Ascending aorta (tissue), 2 donors: ENCODE measurements around the gene SLC46A2. TPM values are rescaled to one million over a fixed set of nuclear protein-coding genes. Genes with fewer than 3 reads are reported as not detected.
A peak's percentile ranks its signal among the peaks of the same experiment; 100 is the strongest.

Source experiments
- DNase-seq, 2 donors: peaks; one replicate each; pipeline ENCODE4 v3.0.0-alpha.2; 2019; ENCODE audit warnings: low spot score in 2 of 2
- H3K27ac ChIP-seq, 2 donors: fragments of 200-600 bp; sonication (generic); one replicate each; pipeline ENCODE4 v1.5.1; 2016 to 2017; ENCODE audit warnings: mild to moderate bottlenecking in 1 of 2
- H3K27me3 ChIP-seq: fragments of 200-600 bp; sonication (generic); one replicate; pipeline ENCODE4 v1.5.1; 2017
- H3K36me3 ChIP-seq, 2 donors: fragments of 200-600 bp; sonication (generic); one replicate each; pipeline ENCODE4 v1.5.1; 2016
- H3K4me1 ChIP-seq, 2 donors: fragments of 200-600 bp; sonication (generic); one replicate each; pipeline ENCODE4 v1.5.1; 2016 to 2017; ENCODE audit warnings: mild to moderate bottlenecking in 1 of 2
- H3K4me3 ChIP-seq, 2 donors: fragments of 200-600 bp; sonication (generic); one replicate each; pipeline ENCODE4 v1.5.1; 2016 to 2017; ENCODE audit warnings: mild to moderate bottlenecking in 1 of 2
- H3K9me3 ChIP-seq, 2 donors: fragments of 200-600 bp; sonication (generic); one replicate each; pipeline ENCODE4 v1.5.1; 2016
- CTCF ChIP-seq, 3 experiments: fragments of 200-600 bp in 2 of 3; fragments of 450-650 bp in 1 of 3; sonication (generic) in 2 of 3; IDR thresholded peaks; one replicate each; pipeline ENCODE4 v1.5.1; 2016 to 2019; ENCODE audit warnings: antibody characterized with exemption in 3 of 3, mild to moderate bottlenecking in 1 of 3, moderate library complexity in 1 of 3
- intact Hi-C: fragments of 100-400 bp; cut with DNase I; formaldehyde crosslinking; loops from one replicate; pipeline ENCODE4 v1.15.1; 2023
- total RNA-seq: library from RNA; depleted of rRNA; stranded (reverse); fragments of >200 nt; gene quantifications from one replicate; pipeline ENCODE4 v1.1.0, GENCODE V29; 2016

SLC46A2 gene
- total RNA-seq, 1 donor from 2014 or later = not detected

GRCh38 chr9:112846528-112847488 lies 43.9 kb downstream of the SLC46A2 start:
- Histone ChIP-seq H3K9me3 (no peaks in the 10 kb centered on the region), H3K4me3 (no peak overlapping the region), H3K27ac (no peak overlapping the region), H3K27me3 (no peaks in the 10 kb centered on the region), H3K4me1 (no peaks in the 10 kb centered on the region), H3K36me3 (peaks cover 0 to 7% of the 10 kb centered on the region in 2 donors)
- DNase-seq = no peak
- intact Hi-C loops = loop anchor here (10.0 kb wide), 1 partner anchor 208 kb away; the partner anchor contains the start of gene ZFP37
- TF ChIP-seq CTCF (IDR thresholded peaks at IDR 0.05) = no peak

GRCh38 chr9:112844771-112845542 lies 45.7 kb downstream of the SLC46A2 start:
- peak; percentile 80 to 97 (median 97) for TF ChIP-seq CTCF (IDR thresholded peaks at IDR 0.05)
- no peaks in the 10 kb centered on the region for H3K27me3 ChIP-seq
- H3K9me3 ChIP-seq = no peaks in the 10 kb centered on the region
- H3K27ac ChIP-seq = no peak overlapping the region
- H3K36me3 ChIP-seq = no peaks in the 10 kb centered on the region
- DNase-seq = peak in 1 of 2 donors; percentile 86
- intact Hi-C loops = loop anchor here (5.0 to 10.0 kb wide), 2 partner anchors 57 to 210 kb away; partner anchors contain the start of gene ZFP37
- no peak overlapping the region for H3K4me3 ChIP-seq
- no peaks in the 10 kb centered on the region for H3K4me1 ChIP-seq

GRCh38 chr9:112842555-112842954 lies 48.1 kb downstream of the SLC46A2 start:
- intact Hi-C loops = loop anchor here (5.0 to 10.0 kb wide), 2 partner anchors 60 to 212 kb away; partner anchors contain the start of gene ZFP37
- no peak for TF ChIP-seq CTCF (IDR thresholded peaks at IDR 0.05)

GRCh38 chr9:112841261-112841660 lies 49.4 kb downstream of the SLC46A2 start:
- no peak for DNase-seq
- intact Hi-C loops = loop anchor here (5.0 to 10.0 kb wide), 2 partner anchors 61 to 214 kb away; partner anchors contain the start of gene ZFP37
- H3K36me3 ChIP-seq = peaks cover 9 to 22% of the 10 kb centered on the region in 2 donors
- H3K27ac ChIP-seq = no peak overlapping the region
- H3K27me3 ChIP-seq = no peaks in the 10 kb centered on the region
- TF ChIP-seq CTCF (IDR thresholded peaks at IDR 0.05) = no peak
- H3K4me3 ChIP-seq = no peak overlapping the region
- H3K4me1 ChIP-seq = no peaks in the 10 kb centered on the region
- H3K9me3 ChIP-seq = no peaks in the 10 kb centered on the region

More at GRCh38 chr9:112842555-112842954, 48.1 kb downstream of the SLC46A2 start:
- Histone ChIP-seq H3K9me3 (no peaks in the 10 kb centered on the region), H3K4me3 (no peak overlapping the region), H3K27ac (no peak overlapping the region), H3K27me3 (no peaks in the 10 kb centered on the region), H3K36me3 (peaks cover 9 to 12% of the 10 kb centered on the region in 2 donors), H3K4me1 (no peaks in the 10 kb centered on the region)
- no peak for DNase-seq

- no peaks in the 10 kb centered on the region for H3K9me3 ChIP-seq
- H3K4me3 ChIP-seq = no peak overlapping the region
- no peaks in the 10 kb centered on the region for H3K27me3 ChIP-seq
- DNase-seq = no peak
- intact Hi-C loops = no loop called here
- no peak for TF ChIP-seq CTCF (IDR thresholded peaks at IDR 0.05)
- H3K4me1 ChIP-seq = no peaks in the 10 kb centered on the region
- peaks cover 9 to 25% of the 10 kb centered on the region in 2 donors for H3K36me3 ChIP-seq
- no peak overlapping the region for H3K27ac ChIP-seq
These were observed 51.3 kb downstream of the SLC46A2 start for GRCh38 chr9:112839331-112839730.
